SK-N-SH (cell line): ENCODE results near the gene TMEM269. TPM values are rescaled to one million over a fixed set of nuclear protein-coding genes. Genes with fewer than 3 reads are reported as not detected.

Source experiments
- CTCF ChIA-PET: fragments of 300-600, 350-600 bp; formaldehyde crosslinking; extraction: SDS; loops from one replicate; lab custom pipeline; 2021; lab: Yijun Ruan, JAX
- POLR2A ChIA-PET: fragments of 350-600 bp; sonication (Branson Sonifier 250); formaldehyde crosslinking; extraction: SDS; loops from one replicate; lab custom pipeline; 2020; ENCODE audit warnings: antibody characterized with exemption, inconsistent platforms; lab: Yijun Ruan, JAX
- DNase-seq: peaks from one replicate; pipeline ENCODE4 v3.0.0; 2012
- H2AFZ ChIP-seq: fragments of 200-600 bp; sonication (generic); 2 replicates; pipeline ENCODE4 v1.8.1; 2016; ENCODE audit warnings: antibody characterized with exemption, mild to moderate bottlenecking, low read depth
- H3F3A ChIP-seq: fragments of 200-600 bp; sonication (generic); replicated peaks from 2 replicates; pipeline ENCODE3; 2016; ENCODE audit warnings: antibody characterized with exemption, mild to moderate bottlenecking; ENCODE audit not compliant: insufficient read depth
- H3K27ac ChIP-seq, 2 experiments: fragments of 200-500 bp in 1 of 2; fragments of 200-600 bp in 1 of 2; sonication (Bioruptor generic) in 1 of 2; sonication (generic), shearing (Covaris generic) in 1 of 2; 2 replicates each; pipeline versions ENCODE4 v1.5.1 to v1.6.1; 2014 to 2016; ENCODE audit warnings: low read depth in 2 of 2, inconsistent platforms in 1 of 2, low read length in 1 of 2, mild to moderate bottlenecking in 1 of 2, mixed read lengths in 1 of 2
- H3K27me3 ChIP-seq: fragments of 200-600 bp; sonication (generic), shearing (Covaris generic); 2 replicates; pipeline ENCODE4 v1.6.1; 2016; ENCODE audit warnings: mixed run types; ENCODE audit not compliant: insufficient read depth
- H3K36me3 ChIP-seq, 2 experiments: fragments of 200-500 bp in 1 of 2; fragments of 200-600 bp in 1 of 2; sonication (Bioruptor generic) in 1 of 2; sonication (generic) in 1 of 2; replicated peaks in 1 of 2; 2 replicates each; pipeline versions ENCODE3 to v1.5.1; 2014 to 2016; ENCODE audit warnings: low read length in 1 of 2, mild to moderate bottlenecking in 1 of 2; ENCODE audit not compliant: insufficient read depth in 2 of 2, control insufficient read depth in 1 of 2
- H3K4me1 ChIP-seq, 2 experiments: fragments of 200-500 bp in 1 of 2; fragments of 200-600 bp in 1 of 2; sonication (Bioruptor generic) in 1 of 2; sonication (generic), shearing (Covaris generic) in 1 of 2; 2 replicates each; pipeline versions ENCODE4 v1.5.1 to v1.6.1; 2014 to 2016; ENCODE audit warnings: low read depth in 1 of 2, low read length in 1 of 2, mixed run types in 1 of 2; ENCODE audit not compliant: insufficient read depth in 2 of 2, control insufficient read depth in 1 of 2
- H3K4me2 ChIP-seq: fragments of 200-600 bp; sonication (generic), shearing (Covaris generic); 2 replicates; pipeline ENCODE4 v1.6.1; 2017; ENCODE audit warnings: mixed run types
- H3K4me3 ChIP-seq, 2 experiments: fragments of 200-500 bp in 1 of 2; fragments of 200-600 bp in 1 of 2; sonication (Bioruptor generic) in 1 of 2; sonication (generic), shearing (Covaris generic) in 1 of 2; 2 replicates each; pipeline versions ENCODE4 v1.5.1 to v1.8.1; 2014 to 2016; ENCODE audit warnings: low read depth in 2 of 2, inconsistent platforms in 1 of 2, low read length in 1 of 2, mild to moderate bottlenecking in 1 of 2, mixed read lengths in 1 of 2, moderate library complexity in 1 of 2
- H3K79me2 ChIP-seq: fragments of 200-600 bp; sonication (generic); 2 replicates; pipeline ENCODE4 v1.8.1; 2017; ENCODE audit warnings: mild to moderate bottlenecking; ENCODE audit not compliant: insufficient read depth
- H3K9ac ChIP-seq: fragments of 200-600 bp; sonication (generic); 2 replicates; pipeline ENCODE4 v1.6.1; 2017; ENCODE audit warnings: mixed run types
- H3K9me2 ChIP-seq: fragments of 200-600 bp; sonication (generic); 2 replicates; pipeline ENCODE4 v1.6.1; 2017; ENCODE audit warnings: mixed run types
- H3K9me3 ChIP-seq: fragments of 200-600 bp; sonication (generic); 2 replicates; pipeline ENCODE4 v1.6.1; 2017; ENCODE audit warnings: mixed run types, mild to moderate bottlenecking, moderate library complexity
- H4K20me1 ChIP-seq: fragments of 200-600 bp; sonication (generic); 2 replicates; pipeline ENCODE4 v1.6.1; 2017; ENCODE audit warnings: mild to moderate bottlenecking, mixed run types; ENCODE audit not compliant: insufficient read depth
- ELF1 ChIP-seq: IDR thresholded peaks from 2 replicates; pipeline ENCODE4 v1.4.0; 2012
- FOSL2 ChIP-seq: IDR thresholded peaks from 2 replicates; pipeline ENCODE4 v1.4.0; 2012; ENCODE audit warnings: low read depth, mild to moderate bottlenecking, moderate library complexity, borderline replicate concordance
- FOXM1 ChIP-seq: IDR thresholded peaks from 2 replicates; pipeline ENCODE4 v1.4.0; 2012; ENCODE audit warnings: low read depth, mild to moderate bottlenecking
- GATA2 ChIP-seq: sonication (generic); formaldehyde crosslinking; IDR thresholded peaks from 2 replicates; pipeline ENCODE4 v1.5.0; 2020; ENCODE audit warnings: mild to moderate bottlenecking, missing genetic modification reagents
- JUND ChIP-seq: IDR thresholded peaks from 2 replicates; pipeline ENCODE4 v1.4.0; 2012
- NFIC ChIP-seq: IDR thresholded peaks from 2 replicates; pipeline ENCODE4 v1.4.0; 2012; ENCODE audit warnings: borderline replicate concordance
- SMC3 ChIP-seq: IDR thresholded peaks from 2 replicates; pipeline ENCODE4 v1.6.1; 2012; ENCODE audit warnings: low read depth, low read length, improper control_type of control experiment
- TEAD4 ChIP-seq: IDR thresholded peaks from 2 replicates; pipeline ENCODE4 v1.4.0; 2012; ENCODE audit warnings: mild to moderate bottlenecking, borderline replicate concordance; ENCODE audit not compliant: insufficient read depth
- WGBS: methylation state at CpG from one replicate; pipeline ENCODE4 v1.1.6; 2017; ENCODE audit warnings: low lambda C conversion rate; 5-methylcytosine and 5-hydroxymethylcytosine counted together
- polyA plus RNA-seq, 3 experiments: library from polyadenylated mRNA; depleted of rRNA; stranded (reverse); fragments of >200 nt; gene quantifications; 2 replicates each; pipeline ENCODE4 v1.2.3, GENCODE V29; 2012
- TF ChIP-seq, protein P1 (sequence below): IDR thresholded peaks from 2 replicates; pipeline ENCODE4 v1.4.0; 2012; ENCODE audit warnings: low read depth, borderline replicate concordance
- TF ChIP-seq, protein P2 (sequence below): fragments of 150-350 bp; IDR thresholded peaks from 2 replicates; pipeline ENCODE4 v1.6.1; 2017; ENCODE audit warnings: antibody characterized with exemption, low read length, low read depth, borderline replicate concordance
- TF ChIP-seq, protein P3 (sequence below): IDR thresholded peaks from 2 replicates; pipeline ENCODE4 v1.4.0; 2012; ENCODE audit warnings: low read depth, borderline replicate concordance
- TF ChIP-seq, protein P4 (sequence below): fragments of 150-350 bp; IDR thresholded peaks from 2 replicates; pipeline ENCODE4 v1.6.1; 2016; ENCODE audit warnings: mild to moderate bottlenecking, low read depth, low read length
- TF ChIP-seq, protein P5 (sequence below): IDR thresholded peaks from 2 replicates; pipeline ENCODE4; 2012
- TF ChIP-seq, protein P6 (sequence below): IDR thresholded peaks from 2 replicates; pipeline ENCODE4 v1.6.1; 2012; ENCODE audit warnings: mild to moderate bottlenecking, low read depth, low read length, moderate library complexity

Gene TMEM269
- polyA plus RNA-seq, 1 of the 3 experiments (the other 2 are of a cell fraction): 0.05 TPM

DNA sequence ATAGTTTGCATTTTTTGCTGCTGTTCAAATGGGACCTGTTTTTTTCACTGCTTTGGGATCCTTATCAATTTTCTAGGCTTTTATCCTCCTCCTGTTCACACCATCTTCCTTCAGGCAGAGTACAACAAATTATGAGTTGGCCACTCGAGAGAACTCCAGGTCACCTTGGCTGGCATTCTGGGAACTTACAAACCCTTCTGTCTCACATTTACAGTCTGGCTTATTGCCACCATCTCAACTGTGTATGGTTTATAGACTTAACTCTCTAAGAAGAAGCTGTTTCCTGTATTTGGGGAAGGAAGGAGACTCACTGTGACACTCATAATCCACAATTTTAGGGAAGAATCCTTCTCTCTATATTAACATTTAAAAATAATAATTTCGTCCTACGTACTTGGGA lies 56.2 kb downstream of the TMEM269 start:
- H3F3A ChIP-seq: no peaks in the 10 kb centered on the region
- H3K9me2 ChIP-seq: no peaks in the 10 kb centered on the region
- ChIA-PET POLR2A (no interaction called here), CTCF (interaction anchor here (0.7 kb wide), 1 partner anchor 756 kb away, joined by 3 read pairs; no protein-coding TSS in a partner anchor)
- no peak overlapping the region for H3K4me2 ChIP-seq
- no peak for DNase-seq
- no peak overlapping the region for H3K27ac ChIP-seq
- H3K9me3 ChIP-seq: no peaks in the 10 kb centered on the region
- H2AFZ ChIP-seq: no peak overlapping the region
- H3K79me2 ChIP-seq: no peaks in the 10 kb centered on the region
- WGBS: 81% methylated on average over 3 of the region's 3 CpGs
- H4K20me1 ChIP-seq: no peaks in the 10 kb centered on the region
- H3K36me3 ChIP-seq: peaks cover 0 to 12% of the 10 kb centered on the region in 2 experiments
- no peaks in the 10 kb centered on the region; a peak in 1 of 4 replicates for H3K4me1 ChIP-seq
- TF ChIP-seq, protein P1, sequence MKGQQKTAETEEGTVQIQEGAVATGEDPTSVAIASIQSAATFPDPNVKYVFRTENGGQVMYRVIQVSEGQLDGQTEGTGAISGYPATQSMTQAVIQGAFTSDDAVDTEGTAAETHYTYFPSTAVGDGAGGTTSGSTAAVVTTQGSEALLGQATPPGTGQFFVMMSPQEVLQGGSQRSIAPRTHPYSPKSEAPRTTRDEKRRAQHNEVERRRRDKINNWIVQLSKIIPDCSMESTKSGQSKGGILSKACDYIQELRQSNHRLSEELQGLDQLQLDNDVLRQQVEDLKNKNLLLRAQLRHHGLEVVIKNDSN: no peak
- no peak for TF ChIP-seq FOSL2
- TF ChIP-seq GATA2 (CRISPR knock-in tag): no peak
- no peak for TF ChIP-seq FOXM1
- TF ChIP-seq, protein P2, sequence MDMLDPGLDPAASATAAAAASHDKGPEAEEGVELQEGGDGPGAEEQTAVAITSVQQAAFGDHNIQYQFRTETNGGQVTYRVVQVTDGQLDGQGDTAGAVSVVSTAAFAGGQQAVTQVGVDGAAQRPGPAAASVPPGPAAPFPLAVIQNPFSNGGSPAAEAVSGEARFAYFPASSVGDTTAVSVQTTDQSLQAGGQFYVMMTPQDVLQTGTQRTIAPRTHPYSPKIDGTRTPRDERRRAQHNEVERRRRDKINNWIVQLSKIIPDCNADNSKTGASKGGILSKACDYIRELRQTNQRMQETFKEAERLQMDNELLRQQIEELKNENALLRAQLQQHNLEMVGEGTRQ: no peak
- TF ChIP-seq, protein P3, sequence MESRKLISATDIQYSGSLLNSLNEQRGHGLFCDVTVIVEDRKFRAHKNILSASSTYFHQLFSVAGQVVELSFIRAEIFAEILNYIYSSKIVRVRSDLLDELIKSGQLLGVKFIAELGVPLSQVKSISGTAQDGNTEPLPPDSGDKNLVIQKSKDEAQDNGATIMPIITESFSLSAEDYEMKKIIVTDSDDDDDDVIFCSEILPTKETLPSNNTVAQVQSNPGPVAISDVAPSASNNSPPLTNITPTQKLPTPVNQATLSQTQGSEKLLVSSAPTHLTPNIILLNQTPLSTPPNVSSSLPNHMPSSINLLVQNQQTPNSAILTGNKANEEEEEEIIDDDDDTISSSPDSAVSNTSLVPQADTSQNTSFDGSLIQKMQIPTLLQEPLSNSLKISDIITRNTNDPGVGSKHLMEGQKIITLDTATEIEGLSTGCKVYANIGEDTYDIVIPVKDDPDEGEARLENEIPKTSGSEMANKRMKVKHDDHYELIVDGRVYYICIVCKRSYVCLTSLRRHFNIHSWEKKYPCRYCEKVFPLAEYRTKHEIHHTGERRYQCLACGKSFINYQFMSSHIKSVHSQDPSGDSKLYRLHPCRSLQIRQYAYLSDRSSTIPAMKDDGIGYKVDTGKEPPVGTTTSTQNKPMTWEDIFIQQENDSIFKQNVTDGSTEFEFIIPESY: no peak
- TF ChIP-seq, all 33 proteins: peak for 0
- H3K9ac ChIP-seq: no peak overlapping the region
- no peaks in the 10 kb centered on the region for H3K27me3 ChIP-seq
- H3K4me3 ChIP-seq: no peak overlapping the region

DNA sequence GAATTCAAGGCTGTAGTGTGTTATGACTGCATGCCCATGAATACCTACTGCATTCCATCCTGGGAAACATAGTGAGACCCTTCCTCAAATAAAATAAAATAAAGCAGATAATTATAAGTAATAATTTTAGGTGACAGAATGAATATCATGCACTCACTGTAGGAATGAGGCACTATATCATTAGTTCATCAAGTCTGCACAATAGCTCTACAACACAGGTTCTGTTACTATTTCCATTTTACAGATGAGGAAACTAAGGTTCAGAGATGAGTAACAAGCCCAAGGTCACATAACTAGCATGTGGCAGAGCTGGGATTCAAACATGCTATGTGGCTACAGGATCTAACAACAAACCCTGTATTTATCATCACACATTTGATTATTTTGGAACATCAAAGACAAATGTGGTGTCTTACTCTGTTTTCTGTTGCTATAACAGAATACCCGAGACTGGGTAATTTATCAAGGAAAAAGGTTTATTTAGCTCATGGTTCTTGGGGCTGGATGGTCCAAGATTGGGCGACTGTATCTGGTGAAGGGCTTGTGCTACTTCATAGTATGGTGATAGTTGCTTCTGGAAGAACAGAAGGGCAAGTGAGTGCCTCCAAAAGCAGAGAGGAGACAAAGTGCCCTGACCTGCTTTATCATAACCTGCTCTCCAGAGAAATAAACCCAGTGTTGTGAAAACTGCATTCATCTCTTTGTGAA lies 56.8 kb downstream of the TMEM269 start:
- 87% methylated on average over 2 of the region's 2 CpGs for WGBS
- no peaks in the 10 kb centered on the region for H4K20me1 ChIP-seq
- no peaks in the 10 kb centered on the region for H3K27me3 ChIP-seq
- H3K27ac ChIP-seq: no peak overlapping the region
- no peak overlapping the region for H2AFZ ChIP-seq
- CTCF ChIA-PET: interaction anchor here (0.7 kb wide), 1 partner anchor 757 kb away, joined by 3 read pairs; no protein-coding TSS in a partner anchor
- H3K36me3 ChIP-seq: peaks cover 0 to 12% of the 10 kb centered on the region in 2 experiments
- no peaks in the 10 kb centered on the region for H3K9me3 ChIP-seq
- H3K9me2 ChIP-seq: no peaks in the 10 kb centered on the region
- H3K79me2 ChIP-seq: peaks cover under 1% of the 10 kb centered on the region; the same call in 1 of the 2 replicates
- no peak for TF ChIP-seq TEAD4
- TF ChIP-seq, protein P4, sequence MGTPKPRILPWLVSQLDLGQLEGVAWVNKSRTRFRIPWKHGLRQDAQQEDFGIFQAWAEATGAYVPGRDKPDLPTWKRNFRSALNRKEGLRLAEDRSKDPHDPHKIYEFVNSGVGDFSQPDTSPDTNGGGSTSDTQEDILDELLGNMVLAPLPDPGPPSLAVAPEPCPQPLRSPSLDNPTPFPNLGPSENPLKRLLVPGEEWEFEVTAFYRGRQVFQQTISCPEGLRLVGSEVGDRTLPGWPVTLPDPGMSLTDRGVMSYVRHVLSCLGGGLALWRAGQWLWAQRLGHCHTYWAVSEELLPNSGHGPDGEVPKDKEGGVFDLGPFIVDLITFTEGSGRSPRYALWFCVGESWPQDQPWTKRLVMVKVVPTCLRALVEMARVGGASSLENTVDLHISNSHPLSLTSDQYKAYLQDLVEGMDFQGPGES: no peak
- no peak for TF ChIP-seq JUND
- TF ChIP-seq SMC3: no peak
- no peak for TF ChIP-seq NFIC
- TF ChIP-seq, protein P5, sequence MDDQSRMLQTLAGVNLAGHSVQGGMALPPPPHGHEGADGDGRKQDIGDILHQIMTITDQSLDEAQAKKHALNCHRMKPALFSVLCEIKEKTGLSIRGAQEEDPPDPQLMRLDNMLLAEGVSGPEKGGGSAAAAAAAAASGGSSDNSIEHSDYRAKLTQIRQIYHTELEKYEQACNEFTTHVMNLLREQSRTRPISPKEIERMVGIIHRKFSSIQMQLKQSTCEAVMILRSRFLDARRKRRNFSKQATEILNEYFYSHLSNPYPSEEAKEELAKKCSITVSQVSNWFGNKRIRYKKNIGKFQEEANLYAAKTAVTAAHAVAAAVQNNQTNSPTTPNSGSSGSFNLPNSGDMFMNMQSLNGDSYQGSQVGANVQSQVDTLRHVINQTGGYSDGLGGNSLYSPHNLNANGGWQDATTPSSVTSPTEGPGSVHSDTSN: no peak
- TF ChIP-seq, protein P6, sequence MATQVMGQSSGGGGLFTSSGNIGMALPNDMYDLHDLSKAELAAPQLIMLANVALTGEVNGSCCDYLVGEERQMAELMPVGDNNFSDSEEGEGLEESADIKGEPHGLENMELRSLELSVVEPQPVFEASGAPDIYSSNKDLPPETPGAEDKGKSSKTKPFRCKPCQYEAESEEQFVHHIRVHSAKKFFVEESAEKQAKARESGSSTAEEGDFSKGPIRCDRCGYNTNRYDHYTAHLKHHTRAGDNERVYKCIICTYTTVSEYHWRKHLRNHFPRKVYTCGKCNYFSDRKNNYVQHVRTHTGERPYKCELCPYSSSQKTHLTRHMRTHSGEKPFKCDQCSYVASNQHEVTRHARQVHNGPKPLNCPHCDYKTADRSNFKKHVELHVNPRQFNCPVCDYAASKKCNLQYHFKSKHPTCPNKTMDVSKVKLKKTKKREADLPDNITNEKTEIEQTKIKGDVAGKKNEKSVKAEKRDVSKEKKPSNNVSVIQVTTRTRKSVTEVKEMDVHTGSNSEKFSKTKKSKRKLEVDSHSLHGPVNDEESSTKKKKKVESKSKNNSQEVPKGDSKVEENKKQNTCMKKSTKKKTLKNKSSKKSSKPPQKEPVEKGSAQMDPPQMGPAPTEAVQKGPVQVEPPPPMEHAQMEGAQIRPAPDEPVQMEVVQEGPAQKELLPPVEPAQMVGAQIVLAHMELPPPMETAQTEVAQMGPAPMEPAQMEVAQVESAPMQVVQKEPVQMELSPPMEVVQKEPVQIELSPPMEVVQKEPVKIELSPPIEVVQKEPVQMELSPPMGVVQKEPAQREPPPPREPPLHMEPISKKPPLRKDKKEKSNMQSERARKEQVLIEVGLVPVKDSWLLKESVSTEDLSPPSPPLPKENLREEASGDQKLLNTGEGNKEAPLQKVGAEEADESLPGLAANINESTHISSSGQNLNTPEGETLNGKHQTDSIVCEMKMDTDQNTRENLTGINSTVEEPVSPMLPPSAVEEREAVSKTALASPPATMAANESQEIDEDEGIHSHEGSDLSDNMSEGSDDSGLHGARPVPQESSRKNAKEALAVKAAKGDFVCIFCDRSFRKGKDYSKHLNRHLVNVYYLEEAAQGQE: no peak
- no peak for TF ChIP-seq ELF1
- no peaks in the 10 kb centered on the region for H3F3A ChIP-seq
- H3K4me3 ChIP-seq: no peak overlapping the region
- no peak overlapping the region for H3K9ac ChIP-seq
- POLR2A ChIA-PET: no interaction called here
- DNase-seq: no peak
- H3K4me1 ChIP-seq: no peaks in the 10 kb centered on the region; a peak in 1 of 4 replicates
- H3K4me2 ChIP-seq: no peak overlapping the region
